Measurements from ENCODE around the gene FIS1. TPM values are rescaled to one million over a fixed set of nuclear protein-coding genes. Genes with fewer than 3 reads are reported as not detected.

FIS1 gene
- total RNA-seq, 1 donor from 2014 or later, result 147 TPM

DNA sequence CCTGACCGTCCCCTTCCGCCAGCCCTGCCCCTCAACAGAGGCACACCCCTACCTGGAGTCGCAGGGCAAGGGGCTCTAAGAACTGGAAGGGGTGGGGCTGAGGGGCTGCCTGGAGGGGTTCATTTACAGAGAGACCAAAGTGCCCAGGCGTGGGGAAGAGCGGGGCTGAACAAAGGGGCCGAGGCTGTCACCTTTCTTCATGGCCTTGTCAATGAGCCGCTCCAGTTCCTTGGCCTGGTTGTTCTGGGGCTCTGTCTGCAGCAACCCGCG, 5.0 kb downstream of the FIS1 start:
- Histone ChIP-seq H3K36me3 (peaks cover 31% of the 10 kb centered on the region), H3K4me1 (peaks cover 20% of the 10 kb centered on the region), H3K27ac (peak overlapping the region; percentile 65), H3K27me3 (no peaks in the 10 kb centered on the region), H3K9me3 (no peaks in the 10 kb centered on the region), H3K4me3 (no peak overlapping the region)
- DNase-seq (no peak), ATAC-seq (no peak)
- TF ChIP-seq, protein P1, sequence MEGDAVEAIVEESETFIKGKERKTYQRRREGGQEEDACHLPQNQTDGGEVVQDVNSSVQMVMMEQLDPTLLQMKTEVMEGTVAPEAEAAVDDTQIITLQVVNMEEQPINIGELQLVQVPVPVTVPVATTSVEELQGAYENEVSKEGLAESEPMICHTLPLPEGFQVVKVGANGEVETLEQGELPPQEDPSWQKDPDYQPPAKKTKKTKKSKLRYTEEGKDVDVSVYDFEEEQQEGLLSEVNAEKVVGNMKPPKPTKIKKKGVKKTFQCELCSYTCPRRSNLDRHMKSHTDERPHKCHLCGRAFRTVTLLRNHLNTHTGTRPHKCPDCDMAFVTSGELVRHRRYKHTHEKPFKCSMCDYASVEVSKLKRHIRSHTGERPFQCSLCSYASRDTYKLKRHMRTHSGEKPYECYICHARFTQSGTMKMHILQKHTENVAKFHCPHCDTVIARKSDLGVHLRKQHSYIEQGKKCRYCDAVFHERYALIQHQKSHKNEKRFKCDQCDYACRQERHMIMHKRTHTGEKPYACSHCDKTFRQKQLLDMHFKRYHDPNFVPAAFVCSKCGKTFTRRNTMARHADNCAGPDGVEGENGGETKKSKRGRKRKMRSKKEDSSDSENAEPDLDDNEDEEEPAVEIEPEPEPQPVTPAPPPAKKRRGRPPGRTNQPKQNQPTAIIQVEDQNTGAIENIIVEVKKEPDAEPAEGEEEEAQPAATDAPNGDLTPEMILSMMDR (IDR thresholded peaks at IDR 0.05), result no peak
- intact Hi-C loops (cut with DNase I), result no loop called here

DNA sequence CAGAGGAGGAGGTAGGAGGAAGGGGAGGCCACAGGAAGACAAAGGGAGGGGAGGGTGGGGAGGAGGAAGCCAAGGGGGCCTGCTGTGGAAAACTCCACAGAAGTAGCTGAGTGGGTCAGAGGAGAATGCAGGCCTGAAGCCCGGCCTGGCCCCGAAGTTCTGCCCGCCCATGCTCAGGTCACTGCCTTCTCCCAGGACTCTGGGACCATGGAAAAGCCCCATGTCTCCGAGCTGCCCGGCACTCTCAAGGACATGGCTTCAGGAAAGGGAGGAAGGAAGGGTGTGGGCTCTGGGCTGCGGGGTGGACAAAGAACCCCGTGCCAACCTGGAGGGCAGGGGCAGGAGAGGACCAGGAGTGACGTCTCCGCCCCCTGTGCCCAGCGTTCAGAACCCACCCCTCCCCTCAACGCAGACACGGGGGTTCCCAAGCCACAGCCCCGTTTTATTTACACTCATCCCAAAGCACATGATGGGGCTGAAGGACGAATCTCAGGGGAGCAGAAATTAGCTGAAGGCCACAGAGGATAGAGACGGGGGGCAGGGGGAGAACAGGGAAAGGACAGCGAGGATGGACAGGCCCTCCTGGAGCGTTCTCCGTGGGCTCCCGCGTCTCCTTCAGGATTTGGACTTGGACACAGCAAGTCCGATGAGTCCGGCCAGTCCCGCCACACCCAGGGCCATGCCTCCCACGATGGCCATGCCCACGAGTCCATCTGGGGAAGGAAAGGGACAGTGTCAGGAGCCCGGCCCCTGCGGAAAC, 5.5 kb downstream of the FIS1 start:
- Histone ChIP-seq H3K36me3 (peaks cover 31% of the 10 kb centered on the region), H3K27me3 (no peaks in the 10 kb centered on the region), H3K4me1 (peaks cover 20% of the 10 kb centered on the region), H3K4me3 (no peak overlapping the region), H3K9me3 (no peaks in the 10 kb centered on the region), H3K27ac (peak overlapping the region; percentile 65)
- DNase-seq (no peak), ATAC-seq (peak; percentile 9)
- TF ChIP-seq, protein P1 (IDR thresholded peaks at IDR 0.05), result no peak
- intact Hi-C loops (cut with DNase I), result no loop called here

DNA sequence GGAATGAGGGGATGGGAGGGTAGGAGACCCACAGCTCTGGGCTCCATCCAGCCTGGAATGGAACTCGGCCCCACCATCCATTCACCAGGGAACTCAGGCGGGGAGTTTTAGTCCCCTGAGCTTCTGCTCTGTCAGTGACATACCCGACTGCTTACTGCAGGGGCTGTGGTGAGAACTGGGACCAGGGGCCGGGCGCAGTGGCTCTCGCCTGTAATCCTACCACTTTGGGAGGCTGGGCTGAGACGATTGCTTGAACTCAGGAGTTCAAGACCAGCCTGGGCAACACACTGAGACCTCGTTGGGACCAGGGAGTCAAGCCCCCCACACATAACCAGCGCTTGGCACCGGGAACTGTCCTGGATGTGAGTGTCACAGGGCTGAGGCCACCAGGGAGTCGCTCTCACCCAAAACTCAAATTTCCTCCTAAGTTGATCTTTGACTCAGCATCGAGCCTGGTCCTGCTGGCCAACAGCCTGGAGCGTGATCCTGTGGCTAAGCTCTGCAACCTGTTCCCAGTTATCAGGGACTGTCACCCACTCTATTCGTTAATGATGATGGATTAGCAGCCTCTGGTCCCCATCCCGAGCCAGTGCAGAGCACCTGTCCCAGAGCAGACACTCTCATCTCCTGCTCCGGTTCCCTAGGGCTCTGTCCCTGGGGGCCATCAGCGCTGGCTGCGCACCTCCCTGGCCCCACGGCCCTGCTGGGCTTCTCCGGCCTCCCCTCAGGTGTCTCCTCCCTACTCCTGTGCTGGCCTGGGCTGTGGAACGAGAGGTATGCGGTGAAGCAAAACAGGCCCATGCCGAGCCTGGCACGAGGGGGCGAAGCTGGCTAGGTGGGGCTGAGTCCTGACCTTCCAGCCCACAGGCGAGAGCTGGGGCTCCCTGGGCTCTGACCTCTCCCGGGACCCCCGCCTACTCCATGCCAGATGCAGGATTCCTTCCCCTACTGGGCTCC, 6.4 kb downstream of the FIS1 start:
- no peak overlapping the region for H3K4me3 ChIP-seq
- peaks cover 14% of the 10 kb centered on the region for H3K4me1 ChIP-seq
- intact Hi-C loops (cut with DNase I), result no loop called here
- ATAC-seq, result peak; percentile 2
- no peaks in the 10 kb centered on the region for H3K9me3 ChIP-seq
- no peaks in the 10 kb centered on the region for H3K27me3 ChIP-seq
- peak overlapping the region; percentile 65 for H3K27ac ChIP-seq
- DNase-seq, result no peak
- TF ChIP-seq, protein P1 (IDR thresholded peaks at IDR 0.05), result no peak
- peaks cover 31% of the 10 kb centered on the region for H3K36me3 ChIP-seq

DNA sequence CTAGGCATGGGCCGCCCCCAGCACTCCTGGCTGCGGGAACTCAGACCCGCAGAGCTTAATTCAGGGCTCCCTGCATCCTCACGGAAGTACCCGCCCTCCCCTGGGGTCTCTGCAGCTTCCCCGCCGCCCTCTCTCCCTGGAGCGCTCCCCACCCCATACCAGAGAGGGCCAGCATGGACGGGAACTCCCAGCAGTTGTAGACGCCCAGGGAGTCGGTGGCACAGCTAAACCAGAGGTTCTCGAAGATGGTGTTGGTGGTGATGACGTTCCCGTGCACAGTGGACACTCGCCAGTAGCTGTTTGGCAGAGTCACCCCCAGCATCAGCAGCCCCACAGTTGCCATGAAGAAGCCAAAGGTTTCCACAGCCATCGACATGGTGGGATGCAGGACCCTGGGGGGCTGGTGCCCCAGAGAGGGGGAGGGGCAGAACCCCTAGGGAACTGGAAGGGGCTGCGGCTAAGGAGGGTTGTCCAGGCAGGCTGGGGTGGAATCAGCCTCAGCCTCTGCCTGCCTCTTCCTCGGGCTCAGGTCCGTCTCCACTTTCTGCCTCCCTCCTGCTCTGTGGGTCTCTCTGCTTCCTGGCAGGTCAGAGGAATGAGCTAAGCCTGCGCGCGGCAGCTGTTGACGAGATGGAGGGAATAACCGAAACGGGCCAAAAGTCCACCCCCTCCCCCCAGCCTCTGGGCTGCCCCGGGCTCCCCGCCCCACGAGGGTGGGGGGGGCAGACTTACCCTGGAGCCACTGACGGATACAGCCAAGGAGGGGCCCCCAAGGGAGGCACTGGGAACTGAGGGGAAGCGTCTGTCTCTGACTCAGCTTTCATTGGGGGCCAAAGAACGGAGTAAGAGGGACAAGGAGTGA, 7.4 kb downstream of the FIS1 start, which contains the start of gene CLDN15:
CLDN15 (minus strand) TSS at position 597 of the 862 bp plus-strand sequence; CDS start at position 376, 221 bp downstream.
- H3K27ac ChIP-seq, result peak within 1 kb of the TSS; percentile 65
- DNase-seq (peak; percentile 66), ATAC-seq (no peak)
- intact Hi-C loops (cut with DNase I), result no loop called here
- peaks cover 31% of the 10 kb centered on the region for H3K36me3 ChIP-seq
- H3K4me1 ChIP-seq, result peaks cover 11% of the 10 kb centered on the region
- no peak within 1 kb of the TSS for H3K4me3 ChIP-seq
- TF ChIP-seq, protein P1 (IDR thresholded peaks at IDR 0.05), result no peak
- H3K27me3 ChIP-seq, result no peaks in the 10 kb centered on the region
- no peaks in the 10 kb centered on the region for H3K9me3 ChIP-seq

DNA sequence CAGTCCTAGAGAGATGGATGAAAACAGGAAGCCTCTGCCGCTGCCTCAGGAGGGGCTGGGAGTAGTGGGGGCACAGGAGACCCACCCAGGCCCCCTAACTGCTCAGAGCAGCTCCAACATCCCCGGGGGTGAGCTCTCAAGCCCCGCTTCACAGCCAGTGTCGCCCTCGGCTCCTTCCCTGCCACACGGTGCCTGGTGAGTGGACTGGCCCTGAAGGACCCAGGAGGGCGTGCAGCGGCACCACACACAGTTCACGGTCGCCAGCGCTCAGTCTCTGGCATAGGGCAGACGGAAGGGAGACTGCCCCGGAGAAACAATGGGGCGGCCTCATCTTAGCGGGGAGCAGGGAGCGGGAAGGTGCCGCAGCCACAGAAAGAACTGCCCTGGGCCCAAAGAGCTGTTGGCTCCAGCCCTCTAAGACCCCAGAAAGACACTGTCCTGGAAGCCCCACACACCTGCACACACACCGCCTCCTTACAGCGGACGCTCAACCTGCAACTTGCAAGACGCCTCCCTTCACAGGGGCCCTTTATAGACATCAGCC, 8.5 kb downstream of the FIS1 start:
- TF ChIP-seq, protein P1 (IDR thresholded peaks at IDR 0.05), result no peak
- Histone ChIP-seq H3K27me3 (no peaks in the 10 kb centered on the region), H3K36me3 (peaks cover 31% of the 10 kb centered on the region), H3K4me3 (no peak overlapping the region), H3K9me3 (no peaks in the 10 kb centered on the region), H3K4me1 (peaks cover 15% of the 10 kb centered on the region), H3K27ac (no peak overlapping the region)
- ATAC-seq (no peak), DNase-seq (no peak)
- intact Hi-C loops (cut with DNase I), result no loop called here
